PFSK-1 (cell line): ENCODE results near the gene DIABLO.

ENCODE experiments used
- POLR2AphosphoS5 ChIP-seq: IDR thresholded peaks from 2 replicates; pipeline ENCODE4 v1.6.1; 2012; ENCODE audit warnings: low read depth, mild to moderate bottlenecking, control low read depth, low read length, moderate library complexity
- SIN3A ChIP-seq: IDR thresholded peaks from 2 replicates; pipeline ENCODE4 v1.6.1; 2012; ENCODE audit warnings: mild to moderate bottlenecking, low read length, moderate library complexity, borderline replicate concordance; ENCODE audit not compliant: insufficient read depth
- TAF1 ChIP-seq: IDR thresholded peaks from 2 replicates; pipeline ENCODE4 v1.6.1; 2012; ENCODE audit warnings: low read length, control low read depth, borderline replicate concordance; ENCODE audit not compliant: insufficient read depth

GRCh38 chr12:122174155-122174845 is 51.6 kb downstream of the DIABLO start, which contains the start of gene IL31:
- no peak for TF ChIP-seq TAF1
- no peak for TF ChIP-seq SIN3A
- TF ChIP-seq POLR2AphosphoS5: no peak
